ENCODE data around the gene CARD9.

Gene CARD9

DNA sequence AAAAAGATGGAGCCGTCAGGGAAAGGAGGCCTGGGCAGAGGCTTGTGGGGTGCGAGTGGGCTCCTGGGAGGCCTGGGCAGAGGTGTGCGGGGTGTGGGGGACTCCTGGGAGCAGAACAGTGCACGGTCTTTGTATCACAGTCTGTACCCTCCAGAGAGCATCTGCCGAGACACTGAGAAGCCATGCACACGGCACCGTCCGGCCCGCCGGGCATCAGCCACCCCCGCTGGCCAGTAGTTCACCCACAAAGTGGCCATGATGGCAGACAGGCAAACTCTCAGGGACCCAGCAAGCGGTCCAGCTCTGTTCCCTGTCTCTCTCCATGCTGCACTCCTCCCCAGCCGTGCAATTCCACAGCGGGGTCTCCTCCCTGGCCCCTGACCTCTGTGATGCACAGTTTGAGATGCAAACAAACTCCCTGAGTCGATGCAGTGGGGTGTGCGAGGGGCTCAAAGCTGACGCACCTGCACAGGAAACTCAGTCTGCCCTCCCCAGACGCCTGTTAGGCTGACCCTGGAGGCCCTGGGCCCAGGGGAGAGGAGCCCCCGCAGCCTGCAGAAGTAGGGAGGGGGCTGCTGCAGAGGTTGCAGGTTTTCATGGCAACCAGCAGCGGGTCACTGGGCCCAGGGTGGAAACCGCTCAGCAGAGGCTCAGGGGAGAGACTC, 55.2 kb downstream of the CARD9 start:
- DNase-seq = no peak

DNA sequence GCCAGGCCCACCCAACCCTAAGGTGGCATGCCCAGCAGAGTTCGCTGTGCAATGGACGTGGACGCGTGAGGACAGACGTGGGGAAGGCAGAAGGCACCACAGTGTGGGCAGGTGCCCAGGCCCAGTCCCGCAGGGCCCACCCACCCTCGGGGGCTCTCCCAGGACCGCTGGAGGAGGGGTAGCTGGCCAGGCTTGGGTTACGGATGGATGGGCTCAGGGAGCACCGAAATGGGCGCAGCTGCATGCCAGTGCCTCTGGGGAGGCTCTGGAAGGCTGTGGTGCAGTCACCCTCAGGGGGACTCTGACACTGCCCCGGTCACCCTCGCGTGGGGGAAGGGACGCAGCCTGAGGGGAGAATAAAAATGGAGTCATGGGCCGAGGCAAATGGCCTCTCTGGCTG, 55.8 kb downstream of the CARD9 start:
- DNase-seq = no peak

DNA sequence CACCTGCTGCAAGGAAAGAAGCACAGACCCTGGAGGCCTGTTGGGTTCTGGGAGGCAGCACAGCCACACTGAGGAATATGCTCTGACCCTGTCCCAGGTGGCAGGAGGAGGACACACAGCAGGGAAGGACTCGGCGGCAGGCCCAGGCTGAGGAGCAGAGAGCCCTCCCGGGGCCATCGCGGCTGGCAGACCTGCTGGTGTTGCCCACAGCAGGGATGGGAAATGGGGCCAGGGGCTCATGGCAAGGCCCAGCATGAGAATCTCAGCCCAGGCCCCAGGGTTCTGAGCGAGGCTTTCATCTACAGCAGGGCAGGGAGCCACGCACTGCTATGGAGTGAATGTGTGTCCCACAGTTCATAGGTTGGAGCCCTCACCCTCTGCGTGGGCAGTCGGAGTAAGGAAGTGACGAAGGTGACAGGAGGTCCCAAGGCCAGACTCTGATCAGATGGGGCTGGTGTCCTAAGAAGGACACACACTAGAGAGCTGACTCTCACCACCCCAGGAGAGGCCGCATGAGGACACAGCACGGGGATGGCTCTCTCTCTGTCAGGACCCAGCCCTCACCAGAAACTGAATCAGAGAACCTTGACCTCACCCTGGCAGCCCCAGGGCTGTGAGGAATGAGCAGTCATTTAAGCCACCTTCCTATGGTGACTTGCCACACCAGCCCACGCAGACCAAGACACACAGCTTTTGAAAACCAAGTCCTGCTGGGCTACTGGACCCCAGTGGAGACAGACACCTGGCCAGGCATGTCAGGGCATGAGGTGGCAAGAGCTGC, 56.4 kb downstream of the CARD9 start:
- DNase-seq = no peak

DNA sequence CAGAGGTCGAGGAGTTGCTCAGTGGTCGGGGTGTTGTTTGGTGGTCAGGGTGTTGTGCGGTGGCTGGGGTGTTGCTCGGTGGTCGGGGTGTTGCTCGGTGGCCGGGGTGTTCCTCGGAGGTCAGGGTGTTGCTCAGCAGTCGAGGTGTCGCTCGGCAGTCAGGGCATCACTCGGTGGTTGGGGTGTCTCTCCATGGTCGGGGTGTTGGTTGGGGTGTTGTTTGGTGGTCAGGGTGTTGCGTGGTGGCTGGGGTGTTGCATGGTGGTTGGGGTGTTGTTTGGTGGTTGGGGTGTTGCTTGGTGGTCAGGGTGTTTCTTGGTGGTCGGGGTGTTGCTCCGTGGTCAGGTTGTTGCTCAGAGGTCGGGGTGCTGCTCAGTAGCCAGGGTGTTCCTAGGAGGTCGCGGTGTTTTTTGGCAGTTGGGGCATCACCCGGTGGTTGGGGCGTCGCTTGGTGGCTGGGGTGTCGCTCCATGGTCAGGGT, 57.2 kb downstream of the CARD9 start:
- DNase-seq = no peak

DNA sequence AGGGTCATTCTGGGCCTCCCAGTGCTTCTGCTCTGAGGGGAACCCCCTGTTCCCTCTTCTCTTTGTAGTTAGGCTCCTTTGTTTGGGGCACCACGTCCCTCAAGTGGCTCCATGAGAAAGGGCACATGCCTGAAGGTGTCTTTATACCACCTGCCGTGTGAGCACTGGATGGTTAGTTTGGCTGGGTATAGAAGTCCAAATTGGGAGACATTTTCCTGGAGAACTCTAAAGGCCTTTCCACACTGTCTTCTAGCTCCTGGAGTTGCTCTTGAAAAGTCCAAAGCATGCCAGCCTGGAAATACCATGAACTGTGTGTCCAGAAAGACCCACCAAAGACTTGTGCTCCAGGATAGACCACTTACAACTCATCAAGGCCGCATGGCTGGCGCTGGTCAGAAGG, 58.5 kb downstream of the CARD9 start:
- DNase-seq = no peak

DNA sequence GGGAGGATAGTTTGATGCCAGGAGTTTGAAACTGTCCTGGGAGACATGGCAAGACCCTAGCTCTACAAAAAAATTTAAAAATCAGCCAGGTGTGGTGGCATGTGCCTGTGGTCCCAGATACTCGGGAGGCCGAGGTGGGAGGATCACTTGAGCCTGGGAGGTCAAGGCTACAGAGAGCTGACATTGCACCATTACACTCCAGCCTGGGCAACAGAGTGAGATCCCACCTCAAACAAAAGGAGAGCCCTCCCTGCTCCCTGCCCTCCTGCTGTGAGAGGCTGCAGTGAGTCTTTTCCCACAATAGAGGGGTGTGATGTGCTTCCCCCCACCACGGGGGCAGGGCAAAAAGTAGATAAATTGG, 59.4 kb downstream of the CARD9 start:
- no peak for DNase-seq
